Measurements from ENCODE around the gene NBEA.

GRCh38 chr13:35479706-35480105 lies 537.6 kb downstream of the NBEA start:
- TF ChIP-seq CTCF (IDR thresholded peaks at IDR 0.05) (no peak), JUN (IDR thresholded peaks at IDR 0.05) (no peak)

Measured in A549 (cell line).